ENCODE results near the gene OSBPL10. TPM values are rescaled to one million over a fixed set of nuclear protein-coding genes. Genes with fewer than 3 reads are reported as not detected.

The OSBPL10 gene
- total RNA-seq, 1 donor from 2014 or later = 8.4 TPM

DNA sequence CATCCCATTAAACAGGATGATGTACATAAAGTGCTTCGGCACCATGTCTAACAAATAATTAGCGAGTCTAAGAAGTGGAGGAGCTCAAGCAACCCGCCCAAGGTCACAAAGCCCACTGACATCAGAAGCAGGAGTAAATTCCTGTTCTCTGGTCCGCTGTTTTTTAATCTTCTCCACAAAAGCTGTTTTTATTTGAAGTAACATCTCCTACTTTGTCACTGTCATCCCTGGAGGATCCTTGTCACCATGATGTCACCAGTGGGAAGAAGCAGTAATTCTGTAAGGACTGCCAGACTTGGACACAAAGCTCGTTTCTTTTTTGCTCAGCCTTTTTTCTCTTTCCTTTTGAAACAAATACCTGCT lies 232.1 kb downstream of the OSBPL10 start:
- no peaks in the 10 kb centered on the region for H3K27me3 ChIP-seq
- H3K4me1 ChIP-seq = peaks cover 6% of the 10 kb centered on the region
- H3K27me3 Mint-ChIP-seq (ENCODE audit: insufficient read depth, low read depth) = peaks cover 6% of the 10 kb centered on the region
- H3K27ac ChIP-seq = no peak overlapping the region
- H3K4me2 ChIP-seq = no peak overlapping the region
- no peak overlapping the region for H3K4me3 Mint-ChIP-seq
- H4K20me1 ChIP-seq (ENCODE audit: low read depth) = no peaks in the 10 kb centered on the region
- DNase-seq (ENCODE audit: low spot score) = no peak
- no peaks in the 10 kb centered on the region for H3F3A ChIP-seq (ENCODE audit: low read depth)
- no peaks in the 10 kb centered on the region for H3K79me2 ChIP-seq (ENCODE audit: low read depth)
- H2AFZ ChIP-seq (replicated peaks) = no peak overlapping the region
- no peaks in the 10 kb centered on the region for H3K36me3 ChIP-seq
- H3K9me3 ChIP-seq (ENCODE audit: low read depth) = no peaks in the 10 kb centered on the region
- no peak for TF ChIP-seq EZH2phosphoT487 (IDR thresholded peaks at IDR 0.05)
- TF ChIP-seq EZH2 (IDR thresholded peaks at IDR 0.05) = no peak
- TF ChIP-seq CTCF (IDR thresholded peaks at IDR 0.05) = no peak
- no peak overlapping the region for H3K27ac Mint-ChIP-seq
- no peaks in the 10 kb centered on the region for H3K36me3 Mint-ChIP-seq
- H3K9me3 Mint-ChIP-seq = no peaks in the 10 kb centered on the region
- no peak overlapping the region for H3K9ac ChIP-seq
- H3K4me1 Mint-ChIP-seq = peaks cover 20% of the 10 kb centered on the region
- no peak overlapping the region for H3K4me3 ChIP-seq

GRCh38 chr3:31748281-31748932 lies 232.7 kb downstream of the OSBPL10 start:
- Mint-ChIP-seq H3K4me1 (peaks cover 20% of the 10 kb centered on the region), H3K4me3 (no peak overlapping the region), H3K36me3 (no peaks in the 10 kb centered on the region), H3K9me3 (no peaks in the 10 kb centered on the region), H3K27me3 (ENCODE audit: insufficient read depth, low read depth) (peaks cover 6% of the 10 kb centered on the region), H3K27ac (no peak overlapping the region)
- DNase-seq (ENCODE audit: low spot score) = no peak
- H4K20me1 ChIP-seq (ENCODE audit: low read depth) = no peaks in the 10 kb centered on the region
- H3K9me3 ChIP-seq (ENCODE audit: low read depth) = no peaks in the 10 kb centered on the region
- H3K9ac ChIP-seq = no peak overlapping the region
- H2AFZ ChIP-seq (replicated peaks) = no peak overlapping the region
- no peak overlapping the region for H3K4me2 ChIP-seq
- H3K4me3 ChIP-seq = no peak overlapping the region
- peaks cover 6% of the 10 kb centered on the region for H3K4me1 ChIP-seq
- TF ChIP-seq EZH2phosphoT487 (IDR thresholded peaks at IDR 0.05) (no peak), CTCF (IDR thresholded peaks at IDR 0.05) (no peak), EZH2 (IDR thresholded peaks at IDR 0.05) (no peak)
- H3K36me3 ChIP-seq = no peaks in the 10 kb centered on the region
- no peaks in the 10 kb centered on the region for H3K27me3 ChIP-seq
- no peaks in the 10 kb centered on the region for H3F3A ChIP-seq (ENCODE audit: low read depth)
- no peaks in the 10 kb centered on the region for H3K79me2 ChIP-seq (ENCODE audit: low read depth)
- H3K27ac ChIP-seq = no peak overlapping the region

DNA sequence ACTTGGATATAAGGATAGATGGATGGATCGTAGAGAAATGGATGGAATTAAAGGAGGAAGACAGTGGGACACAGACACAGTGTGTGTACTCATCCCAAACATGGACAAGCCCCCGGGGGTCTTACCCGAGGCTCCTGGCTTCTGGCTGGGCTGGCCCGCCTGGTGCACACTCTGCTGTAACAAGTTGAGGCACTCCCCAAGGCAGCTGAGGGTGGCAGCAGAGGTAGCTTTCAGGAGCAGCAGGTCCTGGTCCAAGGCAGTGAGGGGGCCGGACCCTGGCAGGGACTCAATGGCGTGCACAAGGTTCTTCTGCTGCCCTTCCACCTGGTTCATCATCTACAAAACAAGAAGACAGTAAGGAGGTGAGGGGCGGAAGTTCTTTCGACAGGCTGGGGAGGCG lies 233.3 kb downstream of the OSBPL10 start:
- Histone ChIP-seq H3K79me2 (ENCODE audit: low read depth) (no peaks in the 10 kb centered on the region), H3F3A (ENCODE audit: low read depth) (no peaks in the 10 kb centered on the region), H3K36me3 (no peaks in the 10 kb centered on the region), H3K4me1 (peaks cover 2% of the 10 kb centered on the region), H3K4me2 (no peak overlapping the region), H3K9me3 (ENCODE audit: low read depth) (no peaks in the 10 kb centered on the region), H3K27me3 (no peaks in the 10 kb centered on the region), H3K27ac (no peak overlapping the region), H4K20me1 (ENCODE audit: low read depth) (no peaks in the 10 kb centered on the region), H2AFZ (replicated peaks) (no peak overlapping the region), H3K9ac (no peak overlapping the region), H3K4me3 (no peak overlapping the region)
- Mint-ChIP-seq H3K27me3 (ENCODE audit: insufficient read depth, low read depth) (peaks cover 5% of the 10 kb centered on the region), H3K9me3 (no peaks in the 10 kb centered on the region), H3K27ac (no peak overlapping the region), H3K4me1 (peaks cover 20% of the 10 kb centered on the region), H3K4me3 (no peak overlapping the region), H3K36me3 (no peaks in the 10 kb centered on the region)
- TF ChIP-seq EZH2phosphoT487 (IDR thresholded peaks at IDR 0.05) = no peak
- no peak for DNase-seq (ENCODE audit: low spot score)

- no peak overlapping the region for H3K4me2 ChIP-seq
- H3K27me3 Mint-ChIP-seq (ENCODE audit: insufficient read depth, low read depth) = peaks cover 4% of the 10 kb centered on the region
- no peak overlapping the region for H2AFZ ChIP-seq (replicated peaks)
- H3F3A ChIP-seq (ENCODE audit: low read depth) = no peaks in the 10 kb centered on the region
- no peak overlapping the region for H3K4me3 ChIP-seq
- H3K27me3 ChIP-seq = no peaks in the 10 kb centered on the region
- H3K4me1 Mint-ChIP-seq = peaks cover 20% of the 10 kb centered on the region
- no peaks in the 10 kb centered on the region for H3K79me2 ChIP-seq (ENCODE audit: low read depth)
- DNase-seq (ENCODE audit: low spot score) = no peak
- no peaks in the 10 kb centered on the region for H3K4me1 ChIP-seq
- no peaks in the 10 kb centered on the region for H3K9me3 ChIP-seq (ENCODE audit: low read depth)
- no peak overlapping the region for H3K27ac Mint-ChIP-seq
- H4K20me1 ChIP-seq (ENCODE audit: low read depth) = no peaks in the 10 kb centered on the region
- TF ChIP-seq EZH2 (IDR thresholded peaks at IDR 0.05) (no peak), CTCF (IDR thresholded peaks at IDR 0.05) (no peak), EZH2phosphoT487 (IDR thresholded peaks at IDR 0.05) (no peak)
- H3K36me3 Mint-ChIP-seq = no peaks in the 10 kb centered on the region
- H3K9ac ChIP-seq = no peak overlapping the region
- H3K4me3 Mint-ChIP-seq = no peak overlapping the region
- H3K36me3 ChIP-seq = no peaks in the 10 kb centered on the region
- H3K27ac ChIP-seq = no peak overlapping the region
- no peaks in the 10 kb centered on the region for H3K9me3 Mint-ChIP-seq
Measured at GRCh38 chr3:31744913-31745312, 236.1 kb downstream of the OSBPL10 start.

Data from neural progenitor cell (in vitro differentiated cells).